ENCODE data around the gene RHO.

GRCh38 chr3:129507181-129507831 lies 21.1 kb upstream of the RHO start:
- TF ChIP-seq CTCF (IDR thresholded peaks at IDR 0.05) (no peak), POLR2A (IDR thresholded peaks at IDR 0.05) (no peak)

All from body of pancreas (tissue), 4 donors.